ENCODE data around the gene KIF7. TPM values are rescaled to one million over a fixed set of nuclear protein-coding genes. Genes with fewer than 3 reads are reported as not detected.

KIF7 gene
- total RNA-seq, 2 experiments from 2014 or later = 0.92 to 0.95 TPM

Other genes with a start within 250 kb of the KIF7 start
- gene RHCG, start 158.9 kb downstream of the KIF7 start, total RNA-seq = not detected
- 10 to 100 TPM; 16.8 to 18.0 TPM for gene TICRR, start 80.0 kb downstream of the KIF7 start, total RNA-seq
- under 1 TPM; 0.17 to 0.31 TPM for gene PLIN1, start 23.9 kb upstream of the KIF7 start, total RNA-seq
- 1 to 10 TPM; 2.9 to 3.1 TPM for gene PEX11A, start 35.3 kb upstream of the KIF7 start, total RNA-seq
- not detected for gene WDR93, start 35.3 kb upstream of the KIF7 start, total RNA-seq
- gene MESP1, start 95.8 kb upstream of the KIF7 start, total RNA-seq = 1 to 10 TPM; 4.6 to 6.7 TPM
- not detected for gene MESP2, start 120.9 kb upstream of the KIF7 start, total RNA-seq
- gene ANPEP, start 159.4 kb upstream of the KIF7 start, total RNA-seq = under 1 TPM; 0.12 to 0.14 TPM
- gene AP3S2, start 238.5 kb upstream of the KIF7 start, total RNA-seq = 10 to 100 TPM; 17.2 to 23.5 TPM